SK-N-MC (cell line): ENCODE results near the gene PAIP2.

ENCODE experiments used
- EZH2 ChIP-seq: fragments of 200-600 bp; sonication (generic); IDR thresholded peaks from one replicate; pipeline ENCODE4 v1.6.1; 2017; ENCODE audit warnings: antibody characterized with exemption
- POLR2AphosphoS5 ChIP-seq: IDR thresholded peaks from 2 replicates; pipeline ENCODE4 v1.6.1; 2012; ENCODE audit warnings: mild to moderate bottlenecking, low read depth, low read length, borderline replicate concordance

DNA sequence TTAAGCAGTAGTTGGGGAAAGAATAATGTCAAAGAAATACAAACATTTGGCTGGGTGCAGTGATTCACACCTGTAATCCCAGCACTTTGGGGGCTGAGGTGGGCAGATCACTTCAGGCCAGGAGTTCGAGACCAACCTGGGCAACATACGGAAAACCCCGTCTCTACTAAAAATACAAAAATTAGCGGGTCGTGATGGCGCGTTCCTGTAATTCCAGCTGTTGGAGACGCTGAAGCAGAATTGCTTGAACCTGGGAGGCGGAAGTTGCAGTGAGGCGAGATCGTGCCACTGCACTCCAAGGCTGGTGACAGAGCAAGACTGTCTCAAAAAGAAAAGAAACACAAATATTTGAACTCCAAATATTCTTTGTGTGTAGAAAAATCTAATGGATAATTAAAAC, 43.4 kb upstream of the PAIP2 start:
- TF ChIP-seq EZH2 = no peak
- no peak for TF ChIP-seq POLR2AphosphoS5
